ENCODE measurements around the gene CIAO3.

The CIAO3 gene

GRCh38 chr16:721765-722540, 18.8 kb downstream of the CIAO3 start:
- no peak for DNase-seq (ENCODE audit: low spot score in 2 of 2)
- no peaks in the 10 kb centered on the region for H3K36me3 Mint-ChIP-seq
- H3K4me1 Mint-ChIP-seq, result peaks cover 13% of the 10 kb centered on the region
- no peaks in the 10 kb centered on the region for H3K27me3 Mint-ChIP-seq
- peak overlapping the region; percentile 81 for H3K27ac Mint-ChIP-seq
- peak overlapping the region; percentile 82 for H3K4me3 Mint-ChIP-seq
- no peak for ATAC-seq (ENCODE audit: low read depth)
- no peaks in the 10 kb centered on the region for H3K9me3 Mint-ChIP-seq

GRCh38 chr16:720990-721764, 19.6 kb downstream of the CIAO3 start, which contains the start of gene ANTKMT:
TSS of gene ANTKMT (plus strand) at chr16:721146. CDS start at chr16:721275, 129 bp downstream.
- Mint-ChIP-seq H3K9me3 (no peaks in the 10 kb centered on the region), H3K36me3 (no peaks in the 10 kb centered on the region), H3K4me3 (peak within 1 kb of the TSS; percentile 82), H3K4me1 (peaks cover 16% of the 10 kb centered on the region), H3K27me3 (peaks cover 2% of the 10 kb centered on the region), H3K27ac (peak within 1 kb of the TSS; percentile 81)
- DNase-seq (ENCODE audit: low spot score in 2 of 2) (peak; percentile 85 to 87), ATAC-seq (ENCODE audit: low read depth) (peak; percentile 87)

DNA sequence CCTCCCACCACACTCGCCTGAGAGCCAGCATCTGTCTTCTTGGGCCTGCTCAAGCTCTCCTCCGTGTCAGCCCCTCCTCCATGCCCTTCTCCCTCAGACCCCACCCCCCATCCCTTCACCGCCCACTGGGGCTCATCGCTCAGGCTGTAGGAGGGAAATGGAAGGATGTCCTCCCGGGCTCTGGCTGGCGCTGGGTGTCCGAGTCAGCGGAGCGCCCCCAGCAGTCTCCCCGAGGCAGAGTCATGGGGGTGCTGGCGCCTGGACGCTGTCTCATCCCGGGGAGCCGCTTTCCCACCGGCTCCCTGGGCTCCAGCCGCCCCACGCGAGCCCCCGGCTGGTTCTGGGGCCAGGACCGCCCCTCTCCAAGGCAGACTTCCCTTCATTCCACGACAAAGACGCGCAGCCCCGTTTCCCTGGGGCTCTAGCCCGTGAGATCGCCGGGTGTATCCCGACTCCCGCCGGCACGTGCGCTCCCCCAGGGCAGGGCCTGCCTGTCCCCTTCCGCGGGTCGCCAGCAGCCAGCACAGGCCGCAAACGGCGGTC, 20.3 kb downstream of the CIAO3 start:
- no peaks in the 10 kb centered on the region for H3K36me3 Mint-ChIP-seq
- H3K9me3 Mint-ChIP-seq, result no peaks in the 10 kb centered on the region
- peaks cover 2% of the 10 kb centered on the region for H3K27me3 Mint-ChIP-seq
- H3K27ac Mint-ChIP-seq, result peak overlapping the region; percentile 43
- H3K4me3 Mint-ChIP-seq, result peak overlapping the region; percentile 82
- H3K4me1 Mint-ChIP-seq, result peaks cover 16% of the 10 kb centered on the region
- no peak for DNase-seq (ENCODE audit: low spot score in 2 of 2)
- peak; percentile 4 for ATAC-seq (ENCODE audit: low read depth)

DNA sequence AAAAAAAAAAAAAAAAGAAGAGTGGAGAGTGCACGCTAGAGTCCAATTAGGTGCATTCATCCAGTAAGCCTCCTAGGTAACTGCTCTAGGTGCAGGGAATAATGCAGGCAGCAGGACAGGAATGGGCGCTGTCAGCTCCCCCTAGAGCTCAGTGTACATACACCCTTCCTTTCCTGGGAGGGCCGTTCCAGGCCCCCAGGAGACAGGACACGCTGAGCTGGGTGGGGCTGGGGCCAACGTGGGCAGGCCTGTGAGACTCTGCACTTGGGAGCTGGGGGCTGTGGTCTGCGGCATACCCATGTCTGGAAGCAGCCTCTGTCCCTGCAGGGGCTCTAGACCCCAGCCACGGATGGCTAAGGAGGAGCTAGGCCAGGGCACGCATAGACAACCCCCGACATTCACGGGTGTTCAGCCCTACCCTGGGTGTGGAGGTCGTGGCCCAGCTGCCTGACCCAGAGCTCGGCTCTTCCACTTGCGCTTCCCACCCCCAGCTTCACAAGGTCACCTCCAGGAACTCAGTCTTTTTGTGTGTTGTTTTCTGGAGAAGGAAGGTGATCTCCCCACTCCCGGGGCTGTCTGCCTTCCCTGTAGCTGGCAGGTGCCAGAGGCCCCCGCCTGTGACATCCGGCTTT, 20.9 kb downstream of the CIAO3 start:
- DNase-seq (ENCODE audit: low spot score in 2 of 2), result no peak
- ATAC-seq (ENCODE audit: low read depth), result no peak
- Mint-ChIP-seq H3K9me3 (no peaks in the 10 kb centered on the region), H3K27me3 (peaks cover 2% of the 10 kb centered on the region), H3K36me3 (no peaks in the 10 kb centered on the region), H3K4me1 (peaks cover 16% of the 10 kb centered on the region), H3K4me3 (peak overlapping the region; percentile 82), H3K27ac (peak overlapping the region; percentile 43)

GRCh38 chr16:718922-719321, 21.9 kb downstream of the CIAO3 start:
- no peak overlapping the region for H3K27ac Mint-ChIP-seq
- H3K36me3 Mint-ChIP-seq, result no peaks in the 10 kb centered on the region
- DNase-seq (ENCODE audit: low spot score in 2 of 2) (no peak), ATAC-seq (ENCODE audit: low read depth) (no peak)
- H3K9me3 Mint-ChIP-seq, result no peaks in the 10 kb centered on the region
- peaks cover 18% of the 10 kb centered on the region for H3K4me1 Mint-ChIP-seq
- H3K27me3 Mint-ChIP-seq, result peaks cover 4% of the 10 kb centered on the region
- peak overlapping the region; percentile 16 for H3K4me3 Mint-ChIP-seq

GRCh38 chr16:718389-718788, 22.4 kb downstream of the CIAO3 start:
- Mint-ChIP-seq H3K4me1 (peaks cover 18% of the 10 kb centered on the region), H3K4me3 (no peak overlapping the region), H3K27me3 (peaks cover 4% of the 10 kb centered on the region), H3K36me3 (no peaks in the 10 kb centered on the region), H3K9me3 (no peaks in the 10 kb centered on the region), H3K27ac (no peak overlapping the region)
- no peak for DNase-seq (ENCODE audit: low spot score in 2 of 2)
- no peak for ATAC-seq (ENCODE audit: low read depth)

DNA sequence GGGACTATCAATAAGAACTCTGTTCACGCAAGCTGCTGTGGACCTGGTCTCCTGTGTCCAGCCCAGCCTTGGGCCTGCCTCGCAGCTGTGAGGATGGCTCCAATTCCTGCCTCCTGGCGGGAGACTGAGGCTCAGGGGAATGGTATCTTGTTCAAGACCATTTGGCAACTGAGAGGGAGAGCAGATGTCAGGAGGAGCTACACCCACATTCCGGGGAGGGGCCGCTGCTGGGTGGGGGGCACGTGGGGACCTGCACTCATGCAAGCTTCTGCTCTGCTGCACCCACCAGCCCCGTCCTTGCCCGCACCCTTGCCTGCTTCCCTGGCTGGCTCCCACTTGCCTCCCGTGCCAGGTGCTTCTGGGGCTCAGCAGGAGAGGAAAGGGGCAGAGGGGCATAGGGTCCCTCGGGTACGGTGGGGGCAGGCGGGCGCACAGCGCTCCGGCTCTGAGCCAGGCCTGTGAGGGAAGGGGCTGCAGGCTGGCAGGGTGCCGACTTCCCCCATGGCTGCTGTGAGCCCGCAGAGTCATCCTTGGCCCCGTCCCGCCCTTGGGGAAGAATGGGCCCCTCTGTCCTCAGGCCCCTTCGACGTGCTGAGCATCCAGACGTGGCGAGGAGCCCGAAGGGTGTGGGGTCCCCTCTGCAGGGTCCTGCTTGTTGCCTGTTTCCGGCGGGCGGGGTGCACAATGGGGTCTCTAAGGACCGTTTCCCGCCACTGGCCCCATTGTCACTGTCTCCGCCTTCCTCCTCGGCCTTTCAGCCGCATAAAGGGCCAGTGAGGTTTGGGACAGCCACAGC, 23.1 kb downstream of the CIAO3 start:
- Mint-ChIP-seq H3K27me3 (peaks cover 4% of the 10 kb centered on the region), H3K36me3 (no peaks in the 10 kb centered on the region), H3K9me3 (no peaks in the 10 kb centered on the region), H3K4me3 (no peak overlapping the region), H3K4me1 (peaks cover 16% of the 10 kb centered on the region), H3K27ac (no peak overlapping the region)
- ATAC-seq (ENCODE audit: low read depth), result no peak
- no peak for DNase-seq (ENCODE audit: low spot score in 2 of 2)

- Mint-ChIP-seq H3K4me3 (peak overlapping the region; percentile 60), H3K27me3 (peaks cover 4% of the 10 kb centered on the region), H3K27ac (no peak overlapping the region), H3K4me1 (peaks cover 14% of the 10 kb centered on the region), H3K36me3 (no peaks in the 10 kb centered on the region), H3K9me3 (no peaks in the 10 kb centered on the region)
- DNase-seq (ENCODE audit: low spot score in 2 of 2) (no peak), ATAC-seq (ENCODE audit: low read depth) (no peak)
Observed at GRCh38 chr16:716768-717325, 23.9 kb downstream of the CIAO3 start.

- Mint-ChIP-seq H3K9me3 (no peaks in the 10 kb centered on the region), H3K27me3 (peaks cover 4% of the 10 kb centered on the region), H3K4me1 (peaks cover 14% of the 10 kb centered on the region), H3K27ac (no peak overlapping the region), H3K4me3 (peak overlapping the region; percentile 60), H3K36me3 (no peaks in the 10 kb centered on the region)
- ATAC-seq (ENCODE audit: low read depth) (no peak), DNase-seq (ENCODE audit: low spot score in 2 of 2) (no peak)
Observed at GRCh38 chr16:716200-716568, 24.6 kb downstream of the CIAO3 start.

DNA sequence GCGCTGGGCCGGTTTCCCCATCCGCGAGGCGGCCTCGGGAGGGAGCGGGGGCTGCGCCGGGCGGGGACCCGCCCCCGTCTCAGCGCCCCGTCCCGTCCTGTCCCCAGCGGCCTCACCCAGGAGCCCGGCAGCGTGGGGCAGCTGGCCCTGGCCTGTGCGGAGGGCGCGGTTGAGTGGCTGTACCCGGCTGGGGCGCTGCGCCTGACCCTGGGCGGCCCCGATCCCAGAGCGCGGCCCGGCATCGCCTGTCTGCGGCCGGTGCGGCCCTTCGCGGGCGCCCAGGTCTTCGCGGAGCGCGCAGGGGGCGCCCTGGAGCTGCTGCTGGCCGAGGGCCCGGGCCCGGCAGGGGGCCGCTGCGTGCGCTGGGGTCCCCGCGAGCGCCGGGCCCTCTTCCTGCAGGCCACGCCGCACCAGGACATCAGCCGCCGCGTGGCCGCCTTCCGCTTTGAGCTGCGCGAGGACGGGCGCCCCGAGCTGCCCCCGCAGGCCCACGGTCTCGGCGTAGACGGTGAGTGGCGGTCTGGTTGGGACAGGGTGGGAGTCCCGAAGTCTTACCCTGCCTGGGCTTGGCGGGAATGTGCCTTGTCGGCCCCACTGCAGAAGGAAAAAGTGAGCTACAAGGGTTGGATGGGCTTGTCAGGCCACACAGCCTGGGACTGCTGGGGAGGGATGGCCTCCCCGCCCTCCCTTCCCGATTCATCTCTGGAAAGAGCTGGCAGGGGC, 25.2 kb downstream of the CIAO3 start:
- Mint-ChIP-seq H3K4me3 (peak overlapping the region; percentile 32), H3K9me3 (no peaks in the 10 kb centered on the region), H3K27me3 (peaks cover 4% of the 10 kb centered on the region), H3K4me1 (peaks cover 14% of the 10 kb centered on the region), H3K27ac (no peak overlapping the region), H3K36me3 (no peaks in the 10 kb centered on the region)
- peak; percentile 6 for ATAC-seq (ENCODE audit: low read depth)
- DNase-seq (ENCODE audit: low spot score in 2 of 2), result peak in 1 of 2 donors; percentile 54

- Mint-ChIP-seq H3K9me3 (no peaks in the 10 kb centered on the region), H3K4me1 (peaks cover 10% of the 10 kb centered on the region), H3K27ac (no peak within 1 kb of the TSS), H3K27me3 (peaks cover 5% of the 10 kb centered on the region), H3K4me3 (peak within 1 kb of the TSS; percentile 54), H3K36me3 (no peaks in the 10 kb centered on the region)
- peak; percentile 81 to 84 for DNase-seq (ENCODE audit: low spot score in 2 of 2)
- peak; percentile 87 for ATAC-seq (ENCODE audit: low read depth)
Observed at GRCh38 chr16:714558-715476, 26.0 kb downstream of the CIAO3 start, which contains the start of gene METRN. TSS of gene METRN (plus strand) at chr16:715118. CDS start at chr16:715290, 172 bp downstream.

GRCh38 chr16:714079-714478, 26.7 kb downstream of the CIAO3 start:
- Mint-ChIP-seq H3K4me3 (no peak overlapping the region), H3K27ac (no peak overlapping the region)

More at GRCh38 chr16:714079-714478, 26.7 kb downstream of the CIAO3 start:
- Mint-ChIP-seq H3K4me1 (peaks cover 7% of the 10 kb centered on the region), H3K27me3 (peaks cover 11% of the 10 kb centered on the region), H3K36me3 (no peaks in the 10 kb centered on the region), H3K9me3 (no peaks in the 10 kb centered on the region)
- DNase-seq (ENCODE audit: low spot score in 2 of 2), result no peak
- no peak for ATAC-seq (ENCODE audit: low read depth)
